ENCODE measurements around the gene CTSZ.

The CTSZ gene

GRCh38 chr20:59028812-59029211 is 21.8 kb upstream of the CTSZ start:
- peaks cover 88% of the 10 kb centered on the region for H3K79me2 ChIP-seq (ENCODE audit: insufficient read depth, low read length)
- peak overlapping the region in 1 of 2 experiments; percentile 39; a peak in 1 of 4 replicates for H3K4me3 ChIP-seq (ENCODE audit: low read depth in 1 of 2, low read length in 2 of 2)
- H3K9ac ChIP-seq (ENCODE audit: low read depth, low read length) = peak overlapping the region; percentile 26

GRCh38 chr20:59027741-59028320 is 20.8 kb upstream of the CTSZ start:
- TF ChIP-seq EZH2 (IDR thresholded peaks at IDR 0.05; ENCODE audit: borderline replicate concordance, low read depth, low read length, severe bottlenecking) = no peak
- TF ChIP-seq, protein P1, sequence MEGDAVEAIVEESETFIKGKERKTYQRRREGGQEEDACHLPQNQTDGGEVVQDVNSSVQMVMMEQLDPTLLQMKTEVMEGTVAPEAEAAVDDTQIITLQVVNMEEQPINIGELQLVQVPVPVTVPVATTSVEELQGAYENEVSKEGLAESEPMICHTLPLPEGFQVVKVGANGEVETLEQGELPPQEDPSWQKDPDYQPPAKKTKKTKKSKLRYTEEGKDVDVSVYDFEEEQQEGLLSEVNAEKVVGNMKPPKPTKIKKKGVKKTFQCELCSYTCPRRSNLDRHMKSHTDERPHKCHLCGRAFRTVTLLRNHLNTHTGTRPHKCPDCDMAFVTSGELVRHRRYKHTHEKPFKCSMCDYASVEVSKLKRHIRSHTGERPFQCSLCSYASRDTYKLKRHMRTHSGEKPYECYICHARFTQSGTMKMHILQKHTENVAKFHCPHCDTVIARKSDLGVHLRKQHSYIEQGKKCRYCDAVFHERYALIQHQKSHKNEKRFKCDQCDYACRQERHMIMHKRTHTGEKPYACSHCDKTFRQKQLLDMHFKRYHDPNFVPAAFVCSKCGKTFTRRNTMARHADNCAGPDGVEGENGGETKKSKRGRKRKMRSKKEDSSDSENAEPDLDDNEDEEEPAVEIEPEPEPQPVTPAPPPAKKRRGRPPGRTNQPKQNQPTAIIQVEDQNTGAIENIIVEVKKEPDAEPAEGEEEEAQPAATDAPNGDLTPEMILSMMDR (IDR thresholded peaks at IDR 0.05; ENCODE audit: borderline replicate concordance, extremely low read depth, low read length, poor library complexity, severe bottlenecking) = no peak
- DNase-seq (no peak), ATAC-seq (ENCODE audit: insufficient read depth, low read depth) (no peak)
- Histone ChIP-seq H3K9me3 (ENCODE audit: insufficient read depth, low read length, severe bottlenecking) (no peaks in the 10 kb centered on the region), H3K36me3 (ENCODE audit: insufficient read depth, low read length) (peaks cover 85% of the 10 kb centered on the region), H4K20me1 (ENCODE audit: insufficient read depth, low read length) (peaks cover 60% of the 10 kb centered on the region), H3K79me2 (ENCODE audit: insufficient read depth, low read length) (peaks cover 88% of the 10 kb centered on the region), H3K4me1 (ENCODE audit: insufficient read depth, low read length) (peaks cover 51% of the 10 kb centered on the region), H2AFZ (ENCODE audit: low read depth, low read length) (no peak overlapping the region), H3K4me3 (ENCODE audit: low read depth in 1 of 2, low read length in 2 of 2) (peak overlapping the region in 1 of 2 experiments; percentile 6; a peak in 1 of 4 replicates), H3K4me2 (ENCODE audit: insufficient read depth, low read length) (peak overlapping the region; percentile 88; the same call in 1 of the 2 replicates), H3K9ac (ENCODE audit: low read depth, low read length) (no peak overlapping the region), H3K27me3 (ENCODE audit: insufficient read depth, low read length, poor library complexity) (no peaks in the 10 kb centered on the region), H3K27ac (ENCODE audit: low read length) (no peak overlapping the region)

More at GRCh38 chr20:59028812-59029211, 21.8 kb upstream of the CTSZ start:
- Histone ChIP-seq H2AFZ (ENCODE audit: low read depth, low read length) (no peak overlapping the region), H3K4me2 (ENCODE audit: insufficient read depth, low read length) (peak overlapping the region; percentile 88), H3K9me3 (ENCODE audit: insufficient read depth, low read length, severe bottlenecking) (no peaks in the 10 kb centered on the region), H3K27ac (ENCODE audit: low read length) (no peak overlapping the region), H3K36me3 (ENCODE audit: insufficient read depth, low read length) (peaks cover 79% of the 10 kb centered on the region), H3K27me3 (ENCODE audit: insufficient read depth, low read length, poor library complexity) (no peaks in the 10 kb centered on the region), H4K20me1 (ENCODE audit: insufficient read depth, low read length) (peaks cover 52% of the 10 kb centered on the region), H3K4me1 (ENCODE audit: insufficient read depth, low read length) (peaks cover 61% of the 10 kb centered on the region)
- TF ChIP-seq, protein P1 (IDR thresholded peaks at IDR 0.05; ENCODE audit: borderline replicate concordance, extremely low read depth, low read length, poor library complexity, severe bottlenecking) = no peak
- no peak for TF ChIP-seq EZH2 (IDR thresholded peaks at IDR 0.05; ENCODE audit: borderline replicate concordance, low read depth, low read length, severe bottlenecking)
- ATAC-seq (ENCODE audit: insufficient read depth, low read depth) (no peak), DNase-seq (no peak)

GRCh38 chr20:59026904-59027740 is 20.1 kb upstream of the CTSZ start:
- Histone ChIP-seq H3K4me3 (ENCODE audit: low read depth in 1 of 2, low read length in 2 of 2) (peak overlapping the region in 1 of 2 experiments; percentile 6; a peak in 1 of 4 replicates), H3K4me1 (ENCODE audit: insufficient read depth, low read length) (peaks cover 48% of the 10 kb centered on the region), H3K4me2 (ENCODE audit: insufficient read depth, low read length) (peak overlapping the region; percentile 88; the same call in 1 of the 2 replicates), H3K9ac (ENCODE audit: low read depth, low read length) (no peak overlapping the region), H2AFZ (ENCODE audit: low read depth, low read length) (no peak overlapping the region), H3K9me3 (ENCODE audit: insufficient read depth, low read length, severe bottlenecking) (no peaks in the 10 kb centered on the region), H3K36me3 (ENCODE audit: insufficient read depth, low read length) (peaks cover 91% of the 10 kb centered on the region), H3K27ac (ENCODE audit: low read length) (no peak overlapping the region), H3K79me2 (ENCODE audit: insufficient read depth, low read length) (peaks cover 84% of the 10 kb centered on the region), H3K27me3 (ENCODE audit: insufficient read depth, low read length, poor library complexity) (no peaks in the 10 kb centered on the region), H4K20me1 (ENCODE audit: insufficient read depth, low read length) (peaks cover 61% of the 10 kb centered on the region)
- TF ChIP-seq EZH2 (IDR thresholded peaks at IDR 0.05; ENCODE audit: borderline replicate concordance, low read depth, low read length, severe bottlenecking) = no peak
- TF ChIP-seq, protein P1 (IDR thresholded peaks at IDR 0.05; ENCODE audit: borderline replicate concordance, extremely low read depth, low read length, poor library complexity, severe bottlenecking) = no peak
- DNase-seq (no peak), ATAC-seq (ENCODE audit: insufficient read depth, low read depth) (no peak)

Data from DND-41 (cell line).